Measurements from ENCODE around the gene MMUT. TPM values are rescaled to one million over a fixed set of nuclear protein-coding genes. Genes with fewer than 3 reads are reported as not detected.

MMUT gene
- total RNA-seq, 2 experiments from 2014 or later: 12.8 to 15.1 TPM

DNA sequence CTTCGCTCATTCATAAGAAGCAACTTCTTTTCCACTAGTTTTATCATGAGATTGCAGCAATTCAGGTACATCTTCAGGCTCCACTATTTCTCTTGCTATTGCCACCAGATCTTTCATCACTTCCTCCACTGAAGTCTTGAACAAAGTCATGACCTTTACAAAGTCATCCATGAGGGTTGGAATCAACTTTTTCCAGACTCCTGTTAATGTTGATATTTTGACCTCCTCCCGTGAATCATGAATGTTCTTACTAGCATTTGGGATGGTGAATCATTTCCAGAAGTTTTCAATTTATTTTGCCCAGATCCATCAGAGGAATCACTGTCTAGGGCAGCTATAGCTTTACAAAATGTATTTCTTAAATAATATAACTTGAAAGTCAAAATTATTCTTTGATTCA lies 1.6 kb upstream of the MMUT start:
- peak overlapping the region; percentile 45 for H3K27ac Mint-ChIP-seq
- no peaks in the 10 kb centered on the region for H3K9me3 Mint-ChIP-seq (ENCODE audit: low read depth)

DNA sequence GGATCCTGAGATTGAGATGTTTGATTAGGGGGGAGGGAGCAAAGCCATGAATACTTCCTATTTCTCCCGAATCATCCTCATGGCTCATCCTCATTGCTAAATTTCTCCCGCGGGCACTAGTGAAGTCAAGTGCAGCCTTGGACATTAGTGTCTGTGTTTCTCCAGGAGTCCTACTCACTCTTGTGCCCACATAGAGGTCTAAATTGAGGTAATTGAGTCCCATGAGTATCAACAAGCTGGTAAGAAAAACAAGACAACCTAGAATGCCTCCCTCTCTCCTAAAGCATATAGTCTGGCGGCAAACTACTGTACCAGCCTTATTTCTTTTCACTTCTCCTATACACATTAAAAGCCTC lies 537 bp upstream of the MMUT start:
- CTCF ChIA-PET: interaction anchor here (1.2 kb wide), 1 partner anchor 54 kb away, joined by 3 read pairs; no protein-coding TSS in a partner anchor
- peak overlapping the region; percentile 97 for H3K4me3 Mint-ChIP-seq
- peaks cover 19% of the 10 kb centered on the region for H3K36me3 Mint-ChIP-seq
- peaks cover 51% of the 10 kb centered on the region for H3K4me1 Mint-ChIP-seq
- H3K27ac Mint-ChIP-seq: peak overlapping the region; percentile 98
- DNase-seq (no peak), ATAC-seq (peak; percentile 2)
- no peaks in the 10 kb centered on the region for H3K9me3 Mint-ChIP-seq (ENCODE audit: low read depth)
- H3K27me3 Mint-ChIP-seq: no peaks in the 10 kb centered on the region

More for the DNA sequence above, 1.6 kb upstream of the MMUT start:
- CTCF ChIA-PET: no interaction called here
- Mint-ChIP-seq H3K36me3 (peaks cover 18% of the 10 kb centered on the region), H3K4me1 (peaks cover 50% of the 10 kb centered on the region), H3K4me3 (peak overlapping the region; percentile 97), H3K27me3 (no peaks in the 10 kb centered on the region)
- DNase-seq: no peak
- no peak for ATAC-seq

DNA sequence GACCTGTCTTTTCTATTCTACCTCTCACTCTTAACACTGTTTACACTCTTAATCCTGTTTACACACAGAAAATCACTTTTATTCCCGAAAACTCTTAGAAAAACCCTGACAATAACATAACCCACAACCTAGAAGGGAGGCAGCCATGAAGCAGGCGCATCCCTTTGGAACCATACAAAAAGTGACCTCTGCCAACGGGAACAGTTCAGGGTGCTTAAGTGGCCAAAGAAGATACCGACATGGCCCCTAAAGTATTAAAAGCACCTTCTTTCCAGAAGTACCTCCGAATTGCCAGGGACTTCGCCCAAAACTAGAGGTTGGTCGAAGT lies 490 bp downstream of the MMUT start:
- CTCF ChIA-PET: interaction anchor here (1.0 kb wide), 1 partner anchor 13 kb away, joined by 4 read pairs; no protein-coding TSS in a partner anchor

DNA sequence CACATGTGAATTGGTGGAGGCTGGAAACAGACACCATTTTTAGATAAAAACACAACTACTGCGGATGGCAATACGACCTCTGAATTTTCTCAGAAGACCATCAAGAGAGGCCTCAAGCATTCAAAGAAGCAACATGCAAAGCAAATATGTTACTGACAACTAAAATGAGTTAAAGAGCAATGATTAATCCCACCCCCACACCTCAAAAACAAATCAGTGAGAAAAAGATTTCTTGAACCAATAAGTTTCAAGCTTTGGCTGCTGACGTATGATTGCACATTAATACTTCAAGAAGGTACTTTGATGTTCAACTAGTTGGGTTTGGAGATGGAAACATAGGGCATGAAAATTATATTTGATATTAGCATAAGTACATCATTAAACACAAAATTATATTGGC lies 982 bp downstream of the MMUT start:
- peaks cover 20% of the 10 kb centered on the region for H3K36me3 Mint-ChIP-seq
- no peaks in the 10 kb centered on the region for H3K27me3 Mint-ChIP-seq
- ATAC-seq: no peak
- H3K4me3 Mint-ChIP-seq: peak overlapping the region; percentile 97
- CTCF ChIA-PET: interaction anchor here (1.0 kb wide), 1 partner anchor 12 kb away, joined by 4 read pairs; no protein-coding TSS in a partner anchor
- H3K27ac Mint-ChIP-seq: peak overlapping the region; percentile 98
- H3K9me3 Mint-ChIP-seq (ENCODE audit: low read depth): no peaks in the 10 kb centered on the region
- DNase-seq: no peak
- H3K4me1 Mint-ChIP-seq: peaks cover 44% of the 10 kb centered on the region

More for the DNA sequence above, 490 bp downstream of the MMUT start:
- peak; percentile 6 for ATAC-seq
- H3K4me3 Mint-ChIP-seq: peak overlapping the region; percentile 97
- H3K4me1 Mint-ChIP-seq: peaks cover 45% of the 10 kb centered on the region
- H3K9me3 Mint-ChIP-seq (ENCODE audit: low read depth): no peaks in the 10 kb centered on the region
- H3K27ac Mint-ChIP-seq: peak overlapping the region; percentile 98
- peaks cover 18% of the 10 kb centered on the region for H3K36me3 Mint-ChIP-seq
- H3K27me3 Mint-ChIP-seq: no peaks in the 10 kb centered on the region
- no peak for DNase-seq

DNA sequence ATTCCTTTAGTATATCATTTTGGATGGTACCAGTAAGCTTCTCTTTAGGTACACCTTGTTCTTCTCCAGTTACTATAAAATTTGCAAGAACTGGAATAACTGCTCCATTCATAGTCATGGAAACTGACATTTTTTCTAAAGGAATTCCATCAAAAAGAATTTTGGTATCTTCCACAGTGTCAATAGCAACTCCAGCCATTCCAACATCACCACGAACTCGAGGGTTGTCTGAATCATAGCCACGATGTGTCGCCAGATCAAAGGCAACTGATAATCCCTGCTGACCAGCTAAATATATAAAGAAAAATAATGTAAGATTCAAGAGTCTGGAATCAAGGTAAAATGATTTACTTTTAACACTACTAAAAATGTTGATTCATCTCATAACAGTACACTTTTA lies 5.3 kb downstream of the MMUT start:
- no peaks in the 10 kb centered on the region for H3K27me3 Mint-ChIP-seq
- CTCF ChIA-PET: no interaction called here
- DNase-seq: no peak
- no peak for ATAC-seq
- H3K4me1 Mint-ChIP-seq: peaks cover 26% of the 10 kb centered on the region
- no peak overlapping the region for H3K4me3 Mint-ChIP-seq
- no peak overlapping the region for H3K27ac Mint-ChIP-seq
- H3K36me3 Mint-ChIP-seq: peaks cover 21% of the 10 kb centered on the region
- H3K9me3 Mint-ChIP-seq (ENCODE audit: low read depth): no peaks in the 10 kb centered on the region

DNA sequence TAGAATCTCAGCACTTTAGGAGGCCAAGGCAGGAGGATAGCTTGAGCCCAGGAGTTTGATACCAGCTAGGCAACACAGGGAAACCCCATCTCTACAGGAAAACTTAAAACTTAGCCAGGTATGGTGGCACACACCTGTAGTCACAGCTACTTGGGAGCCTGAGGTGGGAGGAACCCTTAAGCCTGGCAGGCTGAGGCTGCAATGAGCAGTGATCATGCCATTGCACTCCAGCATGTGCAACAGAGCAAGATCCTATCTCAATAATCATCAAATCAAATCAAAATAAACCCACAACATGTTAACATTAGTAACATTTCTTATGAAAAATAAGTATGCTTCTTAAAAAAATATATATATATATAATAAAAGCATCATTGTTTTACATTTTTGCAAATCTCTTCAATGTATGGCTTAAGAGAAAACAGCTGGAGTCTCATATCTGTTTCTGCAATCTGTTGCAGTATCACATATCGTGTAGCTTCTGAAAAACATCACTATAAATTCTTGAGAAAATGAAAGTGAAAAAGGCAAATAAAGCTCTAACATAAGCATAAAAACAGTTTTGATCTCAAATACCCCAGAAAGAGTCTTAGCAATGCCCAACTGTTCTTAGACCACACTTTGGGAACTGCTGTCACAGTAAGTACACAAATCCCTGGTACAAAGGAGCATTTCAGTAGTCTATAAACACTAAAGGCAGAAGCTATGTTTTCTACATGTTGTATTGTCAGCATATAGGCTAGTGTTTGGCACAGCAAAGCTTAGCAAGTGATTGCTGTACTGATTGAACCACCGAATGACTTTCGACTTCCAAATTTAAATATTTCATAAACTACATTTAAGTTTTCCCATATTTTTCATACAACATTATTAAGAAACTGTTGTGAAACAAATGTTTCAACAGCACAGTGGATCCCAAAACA lies 8.0 kb downstream of the MMUT start:
- no peak for ATAC-seq
- H3K36me3 Mint-ChIP-seq: peaks cover 26% of the 10 kb centered on the region
- H3K27me3 Mint-ChIP-seq: no peaks in the 10 kb centered on the region
- CTCF ChIA-PET: interaction anchor here (0.9 to 1.2 kb wide), 2 partner anchors 77 to 152 kb away, joined by 3 read pairs; no protein-coding TSS in a partner anchor
- DNase-seq: no peak
- peaks cover 11% of the 10 kb centered on the region for H3K4me1 Mint-ChIP-seq
- H3K27ac Mint-ChIP-seq: peak overlapping the region; percentile 59
- peak overlapping the region; percentile 28 for H3K4me3 Mint-ChIP-seq
- no peaks in the 10 kb centered on the region for H3K9me3 Mint-ChIP-seq (ENCODE audit: low read depth)

DNA sequence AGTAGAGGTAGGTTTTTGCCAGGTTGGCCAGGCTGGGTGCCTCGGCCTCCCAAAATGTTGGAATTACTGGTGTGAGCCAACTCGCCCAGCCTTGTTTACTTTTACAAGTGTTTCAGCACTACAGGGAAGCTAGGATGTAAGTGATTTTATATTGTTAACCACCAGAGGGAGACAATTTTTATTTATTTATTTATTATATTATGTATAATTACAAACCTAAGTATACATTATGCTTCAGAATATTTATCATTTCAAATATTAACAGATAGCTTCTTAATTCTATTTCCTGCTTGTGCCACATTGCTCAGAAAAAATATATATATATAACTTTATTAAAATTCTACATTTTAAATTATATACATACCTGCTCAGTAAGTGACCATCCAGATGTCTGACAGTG lies 9.8 kb downstream of the MMUT start:
- ATAC-seq (no peak), DNase-seq (no peak)
- H3K27me3 Mint-ChIP-seq: no peaks in the 10 kb centered on the region
- CTCF ChIA-PET: interaction anchor here (1.1 kb wide), 1 partner anchor 8 kb away, joined by 3 read pairs; no protein-coding TSS in a partner anchor
- H3K9me3 Mint-ChIP-seq (ENCODE audit: low read depth): no peaks in the 10 kb centered on the region
- no peak overlapping the region for H3K4me3 Mint-ChIP-seq
- H3K36me3 Mint-ChIP-seq: peaks cover 23% of the 10 kb centered on the region
- H3K4me1 Mint-ChIP-seq: peaks cover 6% of the 10 kb centered on the region
- H3K27ac Mint-ChIP-seq: no peak overlapping the region

DNA sequence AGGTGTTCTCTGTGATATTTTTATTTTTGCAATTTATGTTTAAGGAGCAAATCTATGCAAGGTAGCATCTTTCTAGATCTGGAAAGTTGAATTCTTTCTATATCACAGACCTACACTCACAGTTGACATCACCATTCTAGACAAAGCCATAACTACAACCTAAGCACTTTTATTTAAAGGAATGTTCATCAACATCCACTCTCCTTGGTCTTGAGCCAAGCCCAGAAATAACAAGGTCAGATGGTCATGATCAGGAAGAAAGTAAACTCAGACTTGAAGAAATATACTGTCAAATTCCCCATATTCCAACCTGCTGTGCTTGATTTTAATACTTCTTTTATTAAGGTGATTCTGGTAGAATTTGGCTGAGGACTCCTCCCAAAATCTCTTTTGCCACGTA lies 32.2 kb downstream of the MMUT start:
- DNase-seq (no peak), ATAC-seq (no peak)
- no peak overlapping the region for H3K4me3 Mint-ChIP-seq
- H3K4me1 Mint-ChIP-seq: no peaks in the 10 kb centered on the region
- H3K36me3 Mint-ChIP-seq: peaks cover 18% of the 10 kb centered on the region
- H3K27ac Mint-ChIP-seq: no peak overlapping the region
- CTCF ChIA-PET: no interaction called here
- no peaks in the 10 kb centered on the region for H3K9me3 Mint-ChIP-seq (ENCODE audit: low read depth)
- H3K27me3 Mint-ChIP-seq: no peaks in the 10 kb centered on the region

DNA sequence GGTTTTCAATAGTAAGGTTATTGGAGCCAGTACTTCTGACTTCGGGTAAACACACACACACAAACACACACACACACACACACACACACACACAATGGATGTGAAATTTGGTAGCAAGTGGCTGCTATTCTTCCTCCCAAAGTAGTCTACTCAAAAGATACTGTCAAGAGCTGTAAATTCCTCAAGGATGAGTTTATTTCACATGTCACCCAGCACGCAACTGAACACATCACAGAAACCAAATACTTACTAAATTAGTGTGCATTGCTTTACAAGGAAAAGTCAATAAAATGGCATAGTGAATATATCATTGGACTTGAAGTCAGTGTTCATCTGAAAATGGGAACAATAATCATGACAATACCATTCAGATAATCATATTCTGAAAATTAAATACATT lies 32.9 kb downstream of the MMUT start:
- CTCF ChIA-PET: no interaction called here
- Mint-ChIP-seq H3K4me1 (no peaks in the 10 kb centered on the region), H3K36me3 (peaks cover 14% of the 10 kb centered on the region), H3K4me3 (no peak overlapping the region), H3K9me3 (ENCODE audit: low read depth) (no peaks in the 10 kb centered on the region), H3K27ac (no peak overlapping the region), H3K27me3 (no peaks in the 10 kb centered on the region)
- DNase-seq: no peak
- no peak for ATAC-seq

DNA sequence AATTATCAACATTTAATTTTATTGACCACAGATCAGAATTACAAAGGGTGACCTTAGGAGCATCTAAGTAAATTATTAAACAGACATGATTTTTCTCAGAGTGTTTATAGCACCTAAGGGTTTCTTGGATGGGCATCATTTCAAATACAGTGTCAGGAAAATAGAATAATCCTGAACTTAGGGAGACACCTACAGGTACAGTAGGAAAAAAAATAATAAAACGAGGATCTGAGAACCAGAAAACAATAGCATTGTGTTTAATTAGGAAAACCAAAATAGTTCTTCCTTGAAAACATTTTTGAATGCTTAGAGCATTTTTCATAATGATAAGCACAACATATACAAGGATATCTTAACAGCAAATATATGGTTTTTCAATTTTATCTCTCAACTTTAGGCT lies 39.2 kb downstream of the MMUT start:
- ATAC-seq: no peak

DNA sequence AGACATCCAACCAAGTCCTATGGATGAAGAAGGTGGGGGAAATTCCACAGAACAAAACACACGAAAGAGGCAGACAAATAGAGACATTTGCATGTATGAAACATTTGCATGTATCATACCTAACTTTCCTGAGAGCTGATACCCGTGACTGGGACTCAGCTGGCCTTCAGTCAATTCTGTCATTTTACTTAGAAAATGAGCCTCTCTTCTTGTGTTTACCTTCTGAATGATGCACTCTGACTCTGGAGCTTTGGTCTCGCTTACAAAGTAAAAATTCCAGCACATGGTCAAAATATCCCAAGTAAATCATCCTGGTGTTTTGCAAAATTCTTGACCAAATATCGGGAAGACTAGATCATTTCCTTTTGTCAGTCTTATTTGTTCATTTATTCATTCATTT lies 46.9 kb downstream of the MMUT start:
- H3K27ac Mint-ChIP-seq: no peak overlapping the region
- CTCF ChIA-PET: no interaction called here

More for the DNA sequence above, 39.2 kb downstream of the MMUT start:
- Mint-ChIP-seq H3K36me3 (no peaks in the 10 kb centered on the region), H3K4me1 (no peaks in the 10 kb centered on the region), H3K27me3 (peaks cover 3% of the 10 kb centered on the region), H3K9me3 (ENCODE audit: low read depth) (no peaks in the 10 kb centered on the region), H3K4me3 (no peak overlapping the region), H3K27ac (no peak overlapping the region)
- DNase-seq: no peak
- CTCF ChIA-PET: no interaction called here

DNA sequence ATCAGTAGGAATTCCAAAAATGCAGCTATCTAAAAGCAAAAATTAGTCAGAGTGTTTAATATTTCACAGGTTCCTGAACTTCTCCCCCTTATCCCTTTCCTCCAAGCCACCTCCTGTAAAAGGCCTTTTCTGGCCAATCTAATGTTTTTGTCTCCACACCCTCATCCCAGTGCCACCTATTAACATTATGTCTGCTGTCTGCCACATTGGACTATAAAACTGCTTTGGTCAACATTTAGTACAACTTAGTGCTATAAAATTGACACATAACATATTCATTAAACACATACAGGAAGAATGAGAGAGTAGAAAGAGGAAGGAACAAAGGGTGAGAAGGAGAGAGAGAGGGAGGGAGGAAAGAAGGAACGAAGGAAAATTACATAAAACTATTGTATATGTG lies 47.7 kb downstream of the MMUT start:
- Mint-ChIP-seq H3K27me3 (peaks cover 8% of the 10 kb centered on the region), H3K4me3 (no peak overlapping the region), H3K36me3 (no peaks in the 10 kb centered on the region), H3K4me1 (no peaks in the 10 kb centered on the region), H3K27ac (no peak overlapping the region), H3K9me3 (ENCODE audit: low read depth) (no peaks in the 10 kb centered on the region)
- CTCF ChIA-PET: no interaction called here
- no peak for ATAC-seq
- no peak for DNase-seq

More for the DNA sequence above, 46.9 kb downstream of the MMUT start:
- Mint-ChIP-seq H3K4me3 (no peak overlapping the region), H3K9me3 (ENCODE audit: low read depth) (no peaks in the 10 kb centered on the region), H3K36me3 (no peaks in the 10 kb centered on the region), H3K27me3 (peaks cover 10% of the 10 kb centered on the region), H3K4me1 (no peaks in the 10 kb centered on the region)
- no peak for DNase-seq
- no peak for ATAC-seq

DNA sequence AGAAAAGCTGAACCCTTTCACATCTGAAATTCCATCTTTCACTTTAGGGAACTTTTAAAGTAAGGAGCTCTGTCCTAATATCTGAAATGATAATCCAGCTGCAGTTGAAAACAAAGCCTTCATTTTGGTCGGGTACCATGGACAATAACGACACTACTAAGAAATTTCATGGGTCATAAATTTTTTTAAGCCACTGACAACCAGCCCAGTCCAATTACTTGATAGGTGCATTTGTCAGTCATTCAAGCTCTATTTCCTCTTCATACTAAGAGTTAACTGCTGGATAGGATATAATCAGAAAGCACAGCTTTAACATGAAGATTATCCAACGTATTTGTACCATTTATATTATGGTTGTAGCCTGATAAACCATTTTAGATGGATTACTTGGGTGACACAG lies 52.5 kb downstream of the MMUT start:
- H3K4me3 Mint-ChIP-seq: no peak overlapping the region
- no peaks in the 10 kb centered on the region for H3K36me3 Mint-ChIP-seq
- DNase-seq (no peak), ATAC-seq (no peak)
- peaks cover 9% of the 10 kb centered on the region for H3K27me3 Mint-ChIP-seq
- no peaks in the 10 kb centered on the region for H3K9me3 Mint-ChIP-seq (ENCODE audit: low read depth)
- CTCF ChIA-PET: interaction anchor here (0.6 to 2.0 kb wide), 10 partner anchors 9 to 1632 kb away, joined by 3 to 7 read pairs (median 3); no protein-coding TSS in a partner anchor
- no peak overlapping the region for H3K27ac Mint-ChIP-seq
- no peaks in the 10 kb centered on the region for H3K4me1 Mint-ChIP-seq

DNA sequence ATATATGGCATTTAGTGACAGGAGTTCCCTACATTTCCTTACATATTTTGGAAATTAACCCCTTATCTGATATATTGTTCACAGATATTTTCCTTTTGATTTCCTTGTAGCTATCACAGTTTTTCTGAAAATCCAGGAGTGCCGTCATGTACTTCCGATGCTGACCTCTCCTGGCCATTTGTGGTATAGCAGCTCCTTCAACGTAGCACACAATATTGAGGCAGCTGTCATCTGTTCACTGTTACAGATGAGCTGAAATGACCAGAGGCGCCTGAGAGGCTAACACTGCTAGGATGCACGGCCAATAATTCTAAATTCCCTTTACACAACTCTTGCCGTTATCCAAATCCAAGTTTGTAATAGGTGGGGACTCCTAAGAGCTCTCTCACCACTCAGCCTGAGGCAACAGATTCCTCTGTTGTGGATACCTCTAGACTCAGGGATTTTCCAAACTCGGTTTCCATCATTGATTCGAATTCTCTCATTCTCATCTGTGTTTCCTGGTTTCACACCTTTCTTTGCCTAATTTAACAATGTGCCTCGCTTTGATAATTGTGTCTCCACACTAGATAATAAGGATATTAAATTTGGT lies 53.0 kb downstream of the MMUT start:
- Mint-ChIP-seq H3K36me3 (no peaks in the 10 kb centered on the region), H3K27me3 (peaks cover 9% of the 10 kb centered on the region), H3K27ac (no peak overlapping the region), H3K4me1 (no peaks in the 10 kb centered on the region), H3K4me3 (no peak overlapping the region), H3K9me3 (ENCODE audit: low read depth) (no peaks in the 10 kb centered on the region)
- ATAC-seq (peak; percentile 53), DNase-seq (peak; percentile 63)
- CTCF ChIA-PET: interaction anchor here (0.7 to 2.0 kb wide), 9 partner anchors 9 to 1622 kb away, joined by 3 to 7 read pairs (median 3); partner anchors contain the start of gene CENPQ
